ENCODE measurements around the gene LIN54. TPM values are rescaled to one million over a fixed set of nuclear protein-coding genes. Genes with fewer than 3 reads are reported as not detected.
A peak's percentile ranks its signal among the peaks of the same experiment; 100 is the strongest.

Gene LIN54
- total RNA-seq, 1 donor from 2014 or later: 14.7 TPM

DNA sequence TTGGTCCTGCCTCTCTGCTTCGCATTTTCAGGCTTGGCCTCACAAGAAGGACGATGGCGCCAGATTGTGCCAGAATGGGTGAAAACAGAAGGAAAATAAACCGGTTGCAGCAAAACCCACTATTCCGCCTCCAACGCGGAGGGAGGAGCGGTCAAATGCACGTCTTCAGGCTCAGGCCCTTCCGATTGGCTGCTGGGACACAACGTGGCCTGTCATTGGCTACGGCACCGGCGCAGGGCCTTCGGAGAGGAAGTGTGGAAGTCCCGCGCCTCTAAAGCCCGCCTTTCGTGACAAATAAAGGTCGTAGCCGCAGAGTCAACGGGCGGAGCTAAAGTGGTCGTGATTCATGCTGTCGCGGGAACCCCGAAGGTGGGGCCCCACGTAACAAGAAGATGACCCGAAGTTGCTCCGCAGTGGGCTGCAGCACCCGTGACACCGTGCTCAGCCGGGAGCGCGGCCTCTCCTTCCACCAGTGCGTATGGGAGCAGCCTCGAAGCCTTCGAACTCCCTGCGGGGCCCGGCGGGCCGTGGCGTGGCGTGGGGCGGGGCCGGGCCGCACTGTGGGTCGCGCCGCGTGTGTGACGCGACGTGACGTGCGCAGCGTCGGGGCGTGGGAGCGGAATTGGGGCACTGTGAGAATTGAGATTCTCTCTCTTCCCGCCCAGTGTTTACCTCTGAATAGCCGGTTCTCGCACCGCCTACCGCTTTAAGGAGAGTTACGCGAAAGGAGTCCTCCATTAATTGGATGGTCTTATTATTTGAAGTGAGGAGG is 110.0 kb downstream of the LIN54 start, which contains the start of gene THAP9:
THAP9 (plus strand) TSS at position 325 of the 772 bp plus-strand sequence; CDS start at position 393, 68 bp downstream.
- peak; percentile 99 for DNase-seq
- Histone ChIP-seq H3K9me3 (no peaks in the 10 kb centered on the region), H3K36me3 (peaks cover 20% of the 10 kb centered on the region), H3K27ac (peak within 1 kb of the TSS; percentile 99), H3K4me3 (peak within 1 kb of the TSS; percentile 80), H3K4me1 (peaks cover 40% of the 10 kb centered on the region), H3K27me3 (ENCODE audit: low read depth) (no peaks in the 10 kb centered on the region)
- peak; percentile 98 for ATAC-seq
- intact Hi-C loops (cut with DNase I): no loop called here
- TF ChIP-seq, protein P1, sequence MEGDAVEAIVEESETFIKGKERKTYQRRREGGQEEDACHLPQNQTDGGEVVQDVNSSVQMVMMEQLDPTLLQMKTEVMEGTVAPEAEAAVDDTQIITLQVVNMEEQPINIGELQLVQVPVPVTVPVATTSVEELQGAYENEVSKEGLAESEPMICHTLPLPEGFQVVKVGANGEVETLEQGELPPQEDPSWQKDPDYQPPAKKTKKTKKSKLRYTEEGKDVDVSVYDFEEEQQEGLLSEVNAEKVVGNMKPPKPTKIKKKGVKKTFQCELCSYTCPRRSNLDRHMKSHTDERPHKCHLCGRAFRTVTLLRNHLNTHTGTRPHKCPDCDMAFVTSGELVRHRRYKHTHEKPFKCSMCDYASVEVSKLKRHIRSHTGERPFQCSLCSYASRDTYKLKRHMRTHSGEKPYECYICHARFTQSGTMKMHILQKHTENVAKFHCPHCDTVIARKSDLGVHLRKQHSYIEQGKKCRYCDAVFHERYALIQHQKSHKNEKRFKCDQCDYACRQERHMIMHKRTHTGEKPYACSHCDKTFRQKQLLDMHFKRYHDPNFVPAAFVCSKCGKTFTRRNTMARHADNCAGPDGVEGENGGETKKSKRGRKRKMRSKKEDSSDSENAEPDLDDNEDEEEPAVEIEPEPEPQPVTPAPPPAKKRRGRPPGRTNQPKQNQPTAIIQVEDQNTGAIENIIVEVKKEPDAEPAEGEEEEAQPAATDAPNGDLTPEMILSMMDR (IDR thresholded peaks at IDR 0.05): no peak

DNA sequence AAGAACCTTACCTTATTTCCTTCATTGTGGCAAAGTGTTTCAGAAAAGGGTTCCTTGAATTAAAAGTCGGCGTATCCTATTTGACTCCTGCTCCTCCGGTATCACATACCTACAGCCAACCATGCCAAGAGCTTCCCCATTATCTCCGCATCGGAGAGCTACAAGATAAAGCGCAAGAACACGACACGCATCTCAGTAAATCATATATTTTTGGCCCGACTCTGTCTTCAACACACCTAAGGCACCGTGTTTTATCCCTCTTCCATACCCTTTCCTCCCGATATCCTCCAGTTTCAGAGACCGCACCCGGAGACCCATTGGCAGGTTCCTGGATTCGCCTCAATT is 110.6 kb downstream of the LIN54 start:
- Histone ChIP-seq H3K9me3 (no peaks in the 10 kb centered on the region), H3K4me1 (peaks cover 40% of the 10 kb centered on the region), H3K27me3 (ENCODE audit: low read depth) (no peaks in the 10 kb centered on the region), H3K36me3 (peaks cover 26% of the 10 kb centered on the region), H3K27ac (peak overlapping the region; percentile 99), H3K4me3 (peak overlapping the region; percentile 80)
- intact Hi-C loops (cut with DNase I): no loop called here
- peak; percentile 0 to 7 for ATAC-seq
- DNase-seq: no peak
- TF ChIP-seq, protein P1 (IDR thresholded peaks at IDR 0.05): no peak

DNA sequence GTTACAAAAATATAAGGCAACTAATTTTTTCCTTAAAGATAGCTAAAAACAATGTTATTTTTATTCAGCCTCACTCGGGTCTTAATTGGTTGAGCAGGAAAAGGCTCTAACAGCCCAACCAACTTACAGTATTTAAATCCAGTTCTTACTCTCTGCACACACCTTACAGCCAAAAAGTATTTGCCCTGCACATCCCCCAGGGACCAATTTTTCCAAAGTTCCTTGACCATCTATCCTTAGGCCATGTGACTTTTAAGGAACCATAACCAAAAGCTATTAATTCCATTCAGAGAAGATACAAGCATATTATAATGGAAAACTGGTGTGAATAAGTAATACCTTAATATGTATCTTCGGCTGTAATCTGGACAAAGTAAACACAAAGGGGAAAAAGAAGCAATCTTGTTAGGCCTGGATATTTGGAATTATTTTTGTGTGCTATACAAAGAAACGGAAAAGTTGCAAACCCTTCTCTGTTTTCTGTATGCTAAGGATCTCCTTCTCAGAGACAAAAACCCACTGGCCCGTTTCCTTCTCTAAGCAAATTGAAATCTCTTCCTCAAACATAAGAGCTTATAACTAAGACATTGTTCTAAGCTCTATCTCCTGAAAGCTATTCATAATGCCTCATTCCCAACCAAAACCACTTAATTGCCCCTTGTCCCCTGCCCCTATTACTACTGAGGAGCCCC is 111.1 kb downstream of the LIN54 start:
- Histone ChIP-seq H3K4me3 (peak overlapping the region; percentile 80), H3K4me1 (peaks cover 40% of the 10 kb centered on the region), H3K27ac (peak overlapping the region; percentile 99), H3K36me3 (peaks cover 31% of the 10 kb centered on the region), H3K9me3 (no peaks in the 10 kb centered on the region), H3K27me3 (ENCODE audit: low read depth) (no peaks in the 10 kb centered on the region)
- TF ChIP-seq, protein P1 (IDR thresholded peaks at IDR 0.05): no peak
- intact Hi-C loops (cut with DNase I): no loop called here
- ATAC-seq (no peak), DNase-seq (no peak)

DNA sequence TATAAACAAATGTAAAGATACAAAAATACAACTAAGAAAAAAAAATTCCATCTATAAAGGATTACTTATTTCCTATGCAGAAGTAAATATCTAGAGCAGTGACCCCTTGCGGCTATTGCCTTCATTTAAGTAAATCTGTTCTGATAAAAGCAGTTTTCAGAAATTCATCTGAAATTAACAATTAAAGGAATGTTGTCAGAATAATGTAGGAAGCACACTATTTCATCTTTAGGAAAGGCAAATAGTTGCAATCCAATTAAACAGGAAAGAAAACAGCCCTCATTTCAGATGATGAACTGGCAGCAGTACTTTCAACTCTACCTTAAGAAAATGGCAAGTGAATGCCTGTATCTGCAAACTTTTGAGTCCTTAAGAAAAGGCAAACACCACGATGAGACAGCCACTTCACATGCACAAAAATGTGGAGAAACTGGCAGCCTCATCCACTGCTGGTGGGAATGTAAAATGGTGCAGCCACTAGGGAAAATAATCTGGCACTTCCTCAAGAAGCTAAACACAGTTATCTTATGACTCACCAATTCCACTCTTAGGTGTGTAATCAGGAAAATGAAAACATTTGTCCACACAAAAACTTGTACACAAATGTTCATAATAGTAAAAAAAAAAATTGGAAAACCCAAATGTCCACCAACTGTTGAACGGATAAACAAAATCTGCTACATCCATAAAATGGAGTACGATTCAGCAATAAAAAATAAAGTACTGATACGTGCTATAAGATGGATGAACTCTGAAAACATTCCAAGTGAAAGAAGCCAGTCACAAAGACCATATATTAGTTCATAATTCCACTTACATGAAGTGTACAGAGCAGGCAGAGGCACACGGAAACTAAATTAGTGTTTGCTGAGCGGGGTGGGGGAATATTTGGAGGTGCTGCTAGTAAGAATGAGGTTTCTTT is 112.0 kb downstream of the LIN54 start:
- TF ChIP-seq, protein P1 (IDR thresholded peaks at IDR 0.05): peak; percentile 32
- Histone ChIP-seq H3K9me3 (no peaks in the 10 kb centered on the region), H3K36me3 (peaks cover 40% of the 10 kb centered on the region), H3K4me1 (peaks cover 40% of the 10 kb centered on the region), H3K27me3 (ENCODE audit: low read depth) (no peaks in the 10 kb centered on the region), H3K27ac (peak overlapping the region; percentile 99), H3K4me3 (peak overlapping the region; percentile 80)
- intact Hi-C loops (cut with DNase I): no loop called here
- DNase-seq (no peak), ATAC-seq (peak in 1 of 2 donors; percentile 39)

DNA sequence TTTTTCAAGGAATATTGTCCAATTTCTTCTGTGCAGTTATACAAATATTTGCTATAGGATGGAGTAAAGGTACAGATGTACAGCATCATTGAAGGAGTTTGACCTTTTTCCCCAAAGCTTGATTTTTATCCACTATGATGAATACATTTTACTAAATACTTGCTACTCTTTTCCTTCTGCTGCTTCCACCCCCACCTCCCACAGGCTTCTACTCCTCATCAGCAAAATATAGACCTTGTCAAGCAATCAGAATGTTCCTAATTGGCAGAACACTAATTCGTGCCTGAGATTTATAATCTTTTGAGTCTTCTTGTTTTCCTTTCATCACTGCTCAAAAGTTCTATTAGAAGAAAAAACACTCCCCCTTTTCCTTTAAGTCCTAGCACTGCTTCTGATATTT is 113.9 kb downstream of the LIN54 start:
- no peaks in the 10 kb centered on the region for H3K27me3 ChIP-seq (ENCODE audit: low read depth)
- ATAC-seq (no peak), DNase-seq (no peak)
- H3K9me3 ChIP-seq: no peaks in the 10 kb centered on the region
- H3K4me1 ChIP-seq: peaks cover 42% of the 10 kb centered on the region
- H3K27ac ChIP-seq: no peak overlapping the region
- no peak overlapping the region for H3K4me3 ChIP-seq
- intact Hi-C loops (cut with DNase I): no loop called here
- H3K36me3 ChIP-seq: peaks cover 47% of the 10 kb centered on the region
- TF ChIP-seq, protein P1 (IDR thresholded peaks at IDR 0.05): no peak

All from lower lobe of right lung (tissue), 2 donors.